Natural killer cell (primary cell): ENCODE data around the gene GTF2A1L. TPM values are rescaled to one million over a fixed set of nuclear protein-coding genes. Genes with fewer than 3 reads are reported as not detected.

Source experiments
- ATAC-seq, 3 donors: fragments of 150-1000 bp in 2 of 3; fragments of 200-7000 bp in 1 of 3; cut with Tn5 transposase; 1 replicate in 1 of 3; 2 replicates in 2 of 3; pipeline ENCODE4 v1.10.0; 2021; ENCODE audit warnings: mild to moderate bottlenecking in 2 of 3, moderate library complexity in 2 of 3
- DNase-seq, 2 donors: peaks; one replicate each; pipeline versions ENCODE4 v3.0.0 to v3.0.0-alpha.2; 2013 to 2021; ENCODE audit warnings: mixed read lengths in 1 of 2
- H3K27ac ChIP-seq: one replicate; pipeline ENCODE4 v1.5.1; 2013; ENCODE audit warnings: mild to moderate bottlenecking, low read length
- H3K27me3 ChIP-seq: one replicate; pipeline ENCODE4 v1.6.1; 2013; ENCODE audit warnings: low read length; ENCODE audit not compliant: control insufficient read depth, insufficient read depth
- H3K36me3 ChIP-seq: one replicate; pipeline ENCODE4 v1.6.1; 2013; ENCODE audit warnings: low read length; ENCODE audit not compliant: control insufficient read depth, insufficient read depth
- H3K4me1 ChIP-seq: one replicate; pipeline ENCODE4 v1.6.1; 2013; ENCODE audit warnings: low read length; ENCODE audit not compliant: control insufficient read depth, insufficient read depth
- H3K4me3 ChIP-seq: one replicate; pipeline ENCODE4 v1.5.1; 2013; ENCODE audit warnings: low read length
- H3K9me3 ChIP-seq: one replicate; pipeline ENCODE4 v1.6.1; 2013; ENCODE audit warnings: low read length; ENCODE audit not compliant: control insufficient read depth, insufficient read depth
- H3K27ac Mint-ChIP-seq, 2 donors: one replicate each; pipeline ENCODE4 v1.8.0; 2022; ENCODE audit warnings: mild to moderate bottlenecking in 2 of 2, mixed read lengths in 2 of 2, moderate library complexity in 1 of 2
- H3K27me3 Mint-ChIP-seq, 2 donors: one replicate each; pipeline ENCODE4 v1.8.0; 2022; ENCODE audit warnings: low read depth in 2 of 2, mixed read lengths in 2 of 2
- H3K36me3 Mint-ChIP-seq: one replicate; pipeline ENCODE4 v1.8.0; 2022; ENCODE audit warnings: mixed read lengths
- H3K4me1 Mint-ChIP-seq, 2 donors: one replicate each; pipeline ENCODE4 v1.8.0; 2022; ENCODE audit warnings: mixed read lengths in 2 of 2
- H3K4me3 Mint-ChIP-seq: one replicate; pipeline ENCODE4 v1.8.0; 2022; ENCODE audit warnings: mild to moderate bottlenecking, moderate library complexity, mixed read lengths
- H3K9me3 Mint-ChIP-seq, 2 donors: one replicate each; pipeline ENCODE4 v1.8.0; 2022; ENCODE audit warnings: mixed read lengths in 2 of 2
- WGBS: methylation state at CpG from one replicate; pipeline ENCODE4 v1.1.7; 2013; ENCODE audit warnings: missing lambda C conversion rate; ENCODE audit not compliant: insufficient coverage; 5-methylcytosine and 5-hydroxymethylcytosine counted together
- intact Hi-C: fragments of 100-400 bp; cut with micrococcal nuclease; formaldehyde crosslinking; loops from one replicate; pipeline ENCODE4 v1.14.2; 2022
- total RNA-seq, 4 donors: library from RNA; stranded (reverse); fragments of 120-200 nt in 1 of 4; gene quantifications; one replicate each; pipeline versions ENCODE4 v1.2.3 to v1.2.4, GENCODE V29; 2013 to 2022
- TF ChIP-seq, protein P1 (sequence below): fragments of 200-600 bp; IDR thresholded peaks from one replicate; pipeline ENCODE4 v1.8.0; 2022; ENCODE audit warnings: antibody characterized with exemption

GTF2A1L gene
- total RNA-seq, 3 donors from 2014 or later (not counting 1 experiment from before 2014, with no cell fraction given) = not detected

DNA sequence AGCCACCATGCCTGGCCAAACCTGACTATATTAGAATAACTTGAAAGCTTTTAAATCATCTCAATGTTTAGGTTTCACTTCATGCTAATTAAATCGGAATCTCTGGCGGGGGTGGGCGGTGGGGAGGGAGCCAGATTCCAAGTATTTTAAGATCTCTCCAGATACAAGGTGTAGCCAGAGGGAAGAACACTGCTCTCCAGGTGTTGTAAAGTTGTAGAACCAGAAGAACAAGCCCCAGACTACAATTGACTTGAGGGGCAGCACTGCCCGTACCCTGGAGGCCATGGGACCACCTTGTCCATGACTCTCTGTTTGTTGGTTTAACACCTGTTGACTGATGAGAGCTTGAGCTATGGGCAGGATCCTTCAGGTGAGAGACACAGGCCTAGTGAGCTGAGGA lies 33.1 kb upstream of the GTF2A1L start:
- intact Hi-C loops = no loop called here
- ATAC-seq = no peak
- no peak overlapping the region for H3K4me3 Mint-ChIP-seq
- H3K27ac Mint-ChIP-seq = no peak overlapping the region
- H3K9me3 ChIP-seq = no peaks in the 10 kb centered on the region
- H3K27ac ChIP-seq = no peak overlapping the region
- H3K4me1 ChIP-seq = no peaks in the 10 kb centered on the region
- DNase-seq = no peak
- TF ChIP-seq, protein P1, sequence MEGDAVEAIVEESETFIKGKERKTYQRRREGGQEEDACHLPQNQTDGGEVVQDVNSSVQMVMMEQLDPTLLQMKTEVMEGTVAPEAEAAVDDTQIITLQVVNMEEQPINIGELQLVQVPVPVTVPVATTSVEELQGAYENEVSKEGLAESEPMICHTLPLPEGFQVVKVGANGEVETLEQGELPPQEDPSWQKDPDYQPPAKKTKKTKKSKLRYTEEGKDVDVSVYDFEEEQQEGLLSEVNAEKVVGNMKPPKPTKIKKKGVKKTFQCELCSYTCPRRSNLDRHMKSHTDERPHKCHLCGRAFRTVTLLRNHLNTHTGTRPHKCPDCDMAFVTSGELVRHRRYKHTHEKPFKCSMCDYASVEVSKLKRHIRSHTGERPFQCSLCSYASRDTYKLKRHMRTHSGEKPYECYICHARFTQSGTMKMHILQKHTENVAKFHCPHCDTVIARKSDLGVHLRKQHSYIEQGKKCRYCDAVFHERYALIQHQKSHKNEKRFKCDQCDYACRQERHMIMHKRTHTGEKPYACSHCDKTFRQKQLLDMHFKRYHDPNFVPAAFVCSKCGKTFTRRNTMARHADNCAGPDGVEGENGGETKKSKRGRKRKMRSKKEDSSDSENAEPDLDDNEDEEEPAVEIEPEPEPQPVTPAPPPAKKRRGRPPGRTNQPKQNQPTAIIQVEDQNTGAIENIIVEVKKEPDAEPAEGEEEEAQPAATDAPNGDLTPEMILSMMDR = no peak
- H3K4me1 Mint-ChIP-seq = peaks cover 0 to 6% of the 10 kb centered on the region in 2 donors
- no peak overlapping the region for H3K4me3 ChIP-seq
- no peaks in the 10 kb centered on the region for H3K36me3 Mint-ChIP-seq
- H3K27me3 ChIP-seq = no peaks in the 10 kb centered on the region
- peaks cover 2 to 12% of the 10 kb centered on the region in 2 donors for H3K27me3 Mint-ChIP-seq
- no peaks in the 10 kb centered on the region for H3K36me3 ChIP-seq
- no peaks in the 10 kb centered on the region for H3K9me3 Mint-ChIP-seq
- whole genome bisulfite sequencing = 90% methylated on average over 4 of the region's 4 CpGs

DNA sequence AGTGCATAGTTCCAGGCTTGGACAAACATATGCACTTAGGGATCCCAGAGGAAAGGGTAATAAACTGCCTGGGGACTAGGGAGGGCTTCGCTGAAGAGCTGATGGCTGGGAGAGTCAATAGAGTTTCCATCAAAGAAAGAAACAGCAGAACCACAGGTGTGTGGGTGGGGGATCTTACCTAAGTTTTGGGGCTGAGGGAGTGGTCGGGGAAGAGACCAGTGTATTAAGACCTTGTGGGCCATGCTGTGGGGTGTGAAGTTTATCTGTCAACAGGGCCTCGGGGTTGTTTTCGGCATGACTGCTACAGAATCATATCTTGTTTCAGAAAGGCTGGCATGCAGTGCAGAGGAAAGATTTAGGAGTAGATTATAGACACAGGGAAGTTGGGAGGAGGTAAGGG lies 31.2 kb upstream of the GTF2A1L start:
- H3K36me3 Mint-ChIP-seq = no peaks in the 10 kb centered on the region
- no peak for DNase-seq
- no peak overlapping the region for H3K4me3 Mint-ChIP-seq
- ATAC-seq = no peak
- Histone ChIP-seq H3K27ac (no peak overlapping the region), H3K27me3 (no peaks in the 10 kb centered on the region), H3K36me3 (no peaks in the 10 kb centered on the region), H3K9me3 (no peaks in the 10 kb centered on the region), H3K4me1 (no peaks in the 10 kb centered on the region), H3K4me3 (no peak overlapping the region)
- no peak overlapping the region for H3K27ac Mint-ChIP-seq
- H3K9me3 Mint-ChIP-seq = no peaks in the 10 kb centered on the region
- peaks cover 0 to 6% of the 10 kb centered on the region in 2 donors for H3K4me1 Mint-ChIP-seq
- TF ChIP-seq, protein P1 = no peak
- H3K27me3 Mint-ChIP-seq = peaks cover 0 to 4% of the 10 kb centered on the region in 2 donors
- 56% methylated on average over 4 of the region's 4 CpGs for WGBS
- intact Hi-C loops = no loop called here

DNA sequence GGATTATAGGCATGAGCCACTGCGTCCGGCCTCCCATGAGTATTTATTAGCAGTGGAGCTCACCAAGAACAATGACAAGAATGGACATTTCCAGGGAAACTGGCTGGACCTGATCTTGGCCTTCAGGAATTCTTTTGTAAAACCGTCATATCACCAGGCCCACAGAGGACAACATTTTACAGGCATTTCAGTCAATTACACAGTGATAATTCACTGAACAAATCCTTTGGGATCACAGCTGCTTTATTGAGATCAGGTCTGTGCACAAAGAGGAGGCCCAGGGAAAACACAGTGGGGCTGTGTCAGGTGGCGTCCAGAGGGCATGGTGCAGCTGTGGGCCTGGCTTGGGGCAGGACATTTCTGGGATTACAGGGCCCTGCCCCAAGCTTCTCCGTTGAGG lies 30.1 kb upstream of the GTF2A1L start:
- no peaks in the 10 kb centered on the region for H3K9me3 Mint-ChIP-seq
- Histone ChIP-seq H3K4me3 (no peak overlapping the region), H3K9me3 (no peaks in the 10 kb centered on the region), H3K36me3 (no peaks in the 10 kb centered on the region), H3K27ac (no peak overlapping the region), H3K27me3 (no peaks in the 10 kb centered on the region), H3K4me1 (no peaks in the 10 kb centered on the region)
- H3K27ac Mint-ChIP-seq = no peak overlapping the region
- ATAC-seq (no peak), DNase-seq (no peak)
- intact Hi-C loops = no loop called here
- H3K4me3 Mint-ChIP-seq = no peak overlapping the region
- peaks cover 0 to 2% of the 10 kb centered on the region in 2 donors for H3K27me3 Mint-ChIP-seq
- TF ChIP-seq, protein P1 = no peak
- H3K36me3 Mint-ChIP-seq = no peaks in the 10 kb centered on the region
- WGBS = 86% methylated on average over 5 of the region's 5 CpGs
- peaks cover 0 to 6% of the 10 kb centered on the region in 2 donors for H3K4me1 Mint-ChIP-seq

DNA sequence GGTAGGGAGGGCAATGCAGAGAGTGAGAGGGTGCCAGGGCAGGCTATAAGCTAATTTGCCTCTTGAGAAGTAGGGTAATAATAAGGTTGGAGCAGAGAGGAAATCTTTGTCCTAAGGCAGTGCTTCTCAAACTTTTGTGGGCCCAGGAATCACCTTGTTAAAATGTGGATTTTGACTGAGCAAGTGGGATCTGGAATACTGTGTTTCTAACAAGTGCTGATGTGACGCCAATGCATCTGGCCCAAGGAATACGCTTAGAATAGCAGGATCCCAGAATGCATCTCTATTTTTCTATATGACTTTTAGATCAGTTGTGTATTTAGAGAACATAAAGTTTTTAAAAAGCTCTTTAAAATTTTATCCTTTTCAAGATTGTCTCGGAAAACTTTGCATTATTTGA lies 29.7 kb upstream of the GTF2A1L start:
- intact Hi-C loops = no loop called here
- WGBS = 84% methylated on average over 3 of the region's 3 CpGs
- H3K4me3 ChIP-seq = no peak overlapping the region

More for the DNA sequence above, 29.7 kb upstream of the GTF2A1L start:
- TF ChIP-seq, protein P1 = no peak
- H3K9me3 Mint-ChIP-seq = no peaks in the 10 kb centered on the region
- no peak overlapping the region for H3K27ac Mint-ChIP-seq
- no peaks in the 10 kb centered on the region for H3K36me3 Mint-ChIP-seq
- no peaks in the 10 kb centered on the region for H3K9me3 ChIP-seq
- ATAC-seq = no peak
- H3K4me1 ChIP-seq = no peaks in the 10 kb centered on the region
- H3K27me3 Mint-ChIP-seq = peaks cover 0 to 2% of the 10 kb centered on the region in 2 donors
- H3K4me1 Mint-ChIP-seq = peaks cover 0 to 6% of the 10 kb centered on the region in 2 donors
- no peak overlapping the region for H3K27ac ChIP-seq
- no peak for DNase-seq
- H3K27me3 ChIP-seq = no peaks in the 10 kb centered on the region
- no peak overlapping the region for H3K4me3 Mint-ChIP-seq
- H3K36me3 ChIP-seq = no peaks in the 10 kb centered on the region
